Airway epithelial cell (primary cell): ENCODE results near the gene TMEM95. TPM values are rescaled to one million over a fixed set of nuclear protein-coding genes. Genes with fewer than 3 reads are reported as not detected.

Experiments used
- total RNA-seq: library from RNA; depleted of rRNA; stranded (reverse); fragments of >200 nt; gene quantifications from 2 replicates; pipeline ENCODE4 v1.2.3, GENCODE V29; 2015

TMEM95 gene
- not detected in 2 replicates for total RNA-seq

GRCh38 chr17:7355053-7355452 is at the start of gene TMEM95:
TMEM95 (plus strand) TSS chr17:7355156; CDS start chr17:7355205, 49 bp downstream.

GRCh38 chr17:7306911-7307685 is 47.9 kb upstream of the TMEM95 start, which contains the start of gene EIF5A:
EIF5A (plus strand) TSS chr17:7307628; CDS start chr17:7309636, 2,008 bp downstream.

GRCh38 chr17:7314719-7315569 is 40.0 kb upstream of the TMEM95 start, which contains the start of gene GPS2:
GPS2 (minus strand) TSS chr17:7315360; CDS start chr17:7315052, 308 bp downstream.

GRCh38 chr17:7328840-7329373 is 26.0 kb upstream of the TMEM95 start, which contains the start of gene NEURL4:
NEURL4 (minus strand) TSS chr17:7329335; CDS start chr17:7329312, 23 bp downstream.

GRCh38 chr17:7336240-7337175 is 18.4 kb upstream of the TMEM95 start, which contains the start of gene ACAP1:
ACAP1 (plus strand) TSS chr17:7336529; CDS start chr17:7336735, 206 bp downstream.

GRCh38 chr17:7351665-7352502 is 3.1 kb upstream of the TMEM95 start, which contains the start of gene KCTD11:
KCTD11 (plus strand) TSS chr17:7352162.

GRCh38 chr17:7380855-7381683 is 26.1 kb downstream of the TMEM95 start, which contains the start of gene TNK1:
TNK1 (plus strand) TSS chr17:7381089; CDS start chr17:7382927, 1,838 bp downstream.

GRCh38 chr17:7394452-7395191 is 39.7 kb downstream of the TMEM95 start, which contains the start of gene PLSCR3:
PLSCR3 (minus strand) TSS chr17:7394525; CDS start chr17:7394110, 415 bp downstream.

GRCh38 chr17:7403977-7404736 is 49.2 kb downstream of the TMEM95 start, which contains the start of gene TMEM256:
TMEM256 (minus strand) TSS chr17:7404097; CDS start chr17:7404084, 13 bp downstream.

Other genes starting within 250 kb of the TMEM95 start
- gene ASGR2, start 240.3 kb upstream of the TMEM95 start, total RNA-seq: not detected in 2 replicates
- 0.21 TPM in 1 of 2 replicates, not detected in the other for gene ASGR1, start 175.8 kb upstream of the TMEM95 start, total RNA-seq
- gene DLG4, start 135.3 kb upstream of the TMEM95 start, total RNA-seq: 4.4 and 6.6 TPM in 2 replicates
- gene ACADVL, start 135.2 kb upstream of the TMEM95 start, total RNA-seq: 364 and 375 TPM in 2 replicates
- 44.9 and 52.6 TPM in 2 replicates for gene DVL2, start 120.6 kb upstream of the TMEM95 start, total RNA-seq
- 33.1 and 35.1 TPM in 2 replicates for gene PHF23, start 115.7 kb upstream of the TMEM95 start, total RNA-seq
- 309 and 347 TPM in 2 replicates for gene GABARAP, start 112.7 kb upstream of the TMEM95 start, total RNA-seq
- 21.6 and 47.5 TPM in 2 replicates for gene CTDNEP1, start 103.4 kb upstream of the TMEM95 start, total RNA-seq
- gene ELP5, start 102.9 kb upstream of the TMEM95 start, total RNA-seq: 38.4 and 42.1 TPM in 2 replicates
- gene CLDN7, start 92.7 kb upstream of the TMEM95 start, total RNA-seq: 86.7 and 132 TPM in 2 replicates
- gene SLC2A4, start 73.4 kb upstream of the TMEM95 start, total RNA-seq: 0.14 and 0.56 TPM in 2 replicates
- gene YBX2, start 60.5 kb upstream of the TMEM95 start, total RNA-seq: 0.51 and 0.63 TPM in 2 replicates
- 554 and 701 TPM in 2 replicates for gene EIF5A, start 47.5 kb upstream of the TMEM95 start, total RNA-seq
- 50.8 and 66.1 TPM in 2 replicates for gene GPS2, start 39.8 kb upstream of the TMEM95 start, total RNA-seq
- 13.4 and 22.5 TPM in 2 replicates for gene NEURL4, start 25.8 kb upstream of the TMEM95 start, total RNA-seq
- 0.42 and 0.78 TPM in 2 replicates for gene ACAP1, start 18.6 kb upstream of the TMEM95 start, total RNA-seq
- gene KCTD11, start 3.0 kb upstream of the TMEM95 start, total RNA-seq: 48.4 and 61.1 TPM in 2 replicates
- 13.0 and 15.8 TPM in 2 replicates for gene TNK1, start 25.9 kb downstream of the TMEM95 start, total RNA-seq
- 64.6 and 96.0 TPM in 2 replicates for gene PLSCR3, start 39.4 kb downstream of the TMEM95 start, total RNA-seq
- 117 and 202 TPM in 2 replicates for gene TMEM256, start 48.9 kb downstream of the TMEM95 start, total RNA-seq
- gene NLGN2, start 52.7 kb downstream of the TMEM95 start, total RNA-seq: 6.0 and 8.9 TPM in 2 replicates
- not detected in 2 replicates for gene SPEM1, start 65.2 kb downstream of the TMEM95 start, total RNA-seq
- gene SPEM2, start 70.5 kb downstream of the TMEM95 start, total RNA-seq: not detected in 2 replicates
- gene SPEM3, start 73.7 kb downstream of the TMEM95 start, total RNA-seq: not detected in 2 replicates
- 29.6 and 33.5 TPM in 2 replicates for gene TMEM102, start 80.3 kb downstream of the TMEM95 start, total RNA-seq
- 18.3 and 32.1 TPM in 2 replicates for gene FGF11, start 84.4 kb downstream of the TMEM95 start, total RNA-seq
- gene CHRNB1, start 89.9 kb downstream of the TMEM95 start, total RNA-seq: 10.9 and 11.0 TPM in 2 replicates
- 29.5 and 46.1 TPM in 2 replicates for gene ZBTB4, start 124.5 kb downstream of the TMEM95 start, total RNA-seq
- not detected in 2 replicates for gene SLC35G6, start 126.3 kb downstream of the TMEM95 start, total RNA-seq
- gene POLR2A, start 129.2 kb downstream of the TMEM95 start, total RNA-seq: 62.4 and 64.9 TPM in 2 replicates
- gene TNFSF12, start 193.9 kb downstream of the TMEM95 start, total RNA-seq: 4.2 and 10.8 TPM in 2 replicates
- gene TNFSF13, start 203.6 kb downstream of the TMEM95 start, total RNA-seq: 4.4 and 5.1 TPM in 2 replicates
- 44.8 and 62.7 TPM in 2 replicates for gene SENP3, start 206.8 kb downstream of the TMEM95 start, total RNA-seq
- gene CD68, start 224.5 kb downstream of the TMEM95 start, total RNA-seq: 14.8 and 21.2 TPM in 2 replicates
- 147 and 153 TPM in 2 replicates for gene MPDU1, start 228.7 kb downstream of the TMEM95 start, total RNA-seq
- 162 and 173 TPM in 2 replicates for gene SOX15, start 234.9 kb downstream of the TMEM95 start, total RNA-seq